HCT116 (cell line): ENCODE results near the gene NAT16.

Experiments
- FOSL1 ChIP-seq: IDR thresholded peaks from 2 replicates; pipeline ENCODE4 v1.6.1; 2012; ENCODE audit warnings: low read depth
- POLR2A ChIP-seq: IDR thresholded peaks from 2 replicates; pipeline ENCODE4 v1.7.0; 2011; ENCODE audit warnings: borderline replicate concordance; ENCODE audit not compliant: insufficient read depth, insufficient read length; ENCODE audit errors: extremely low read depth

DNA sequence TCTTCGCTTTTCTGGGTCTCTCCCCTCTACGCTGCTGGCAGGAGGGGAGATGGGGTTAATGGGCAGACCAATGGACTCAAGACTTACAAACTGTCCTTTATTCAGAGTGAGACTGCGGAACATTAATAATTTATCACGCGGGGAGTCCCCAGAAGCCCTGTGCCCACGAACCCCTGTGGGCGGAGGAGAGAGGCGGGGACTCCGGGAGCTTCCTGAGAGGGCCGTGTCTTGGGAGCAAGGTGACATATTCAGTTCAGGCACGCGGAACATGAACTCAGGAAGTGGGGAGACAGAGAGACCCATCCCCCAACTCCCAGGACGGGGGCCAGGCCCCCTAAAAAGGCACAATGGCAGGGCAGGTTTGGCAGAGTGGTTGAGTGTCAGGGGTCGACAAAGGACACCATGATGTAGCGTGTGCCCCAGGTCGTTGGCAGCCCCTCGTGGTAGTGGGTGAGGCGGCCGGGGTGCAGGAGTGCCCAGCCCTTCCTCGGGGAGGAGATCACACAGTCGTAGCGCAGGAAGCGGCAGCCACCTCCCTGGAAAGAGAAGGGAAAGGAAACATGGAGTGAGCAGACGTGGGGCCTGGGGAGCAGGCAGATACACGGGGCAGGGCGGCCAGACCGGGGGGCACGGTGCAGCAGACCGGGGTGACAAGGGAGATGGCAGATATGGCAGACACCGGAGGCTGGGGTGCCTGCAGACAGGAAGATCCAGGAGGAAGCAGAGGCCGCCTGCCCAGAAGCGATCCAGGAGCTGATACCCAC, 26.0 kb upstream of the NAT16 start:
- TF ChIP-seq POLR2A (no peak), FOSL1 (no peak)
